WI38 (cell line): Measurements from ENCODE around the gene KLHL10.

ENCODE experiments used
- H3K4me3 ChIP-seq: 2 replicates; pipeline ENCODE4 v1.5.1; 2011; ENCODE audit warnings: low read depth, mild to moderate bottlenecking, control low read depth, low read length
- CTCF ChIP-seq: IDR thresholded peaks from 2 replicates; pipeline ENCODE4 v1.5.1; 2012; ENCODE audit warnings: low read depth, mild to moderate bottlenecking, control low read depth, low read length

KLHL10 gene

GRCh38 chr17:41837761-41838538, at the start of gene KLHL10:
Gene KLHL10 (plus strand): TSS chr17:41837825. CDS start chr17:41837933, 108 bp downstream.
- TF ChIP-seq CTCF = no peak

GRCh38 chr17:41792845-41793783, 44.5 kb upstream of the KLHL10 start:
- TF ChIP-seq CTCF = no peak
- H3K4me3 ChIP-seq = no peak overlapping the region

More at GRCh38 chr17:41837761-41838538, at the start of gene KLHL10:
- H3K4me3 ChIP-seq = no peak within 1 kb of the TSS

DNA sequence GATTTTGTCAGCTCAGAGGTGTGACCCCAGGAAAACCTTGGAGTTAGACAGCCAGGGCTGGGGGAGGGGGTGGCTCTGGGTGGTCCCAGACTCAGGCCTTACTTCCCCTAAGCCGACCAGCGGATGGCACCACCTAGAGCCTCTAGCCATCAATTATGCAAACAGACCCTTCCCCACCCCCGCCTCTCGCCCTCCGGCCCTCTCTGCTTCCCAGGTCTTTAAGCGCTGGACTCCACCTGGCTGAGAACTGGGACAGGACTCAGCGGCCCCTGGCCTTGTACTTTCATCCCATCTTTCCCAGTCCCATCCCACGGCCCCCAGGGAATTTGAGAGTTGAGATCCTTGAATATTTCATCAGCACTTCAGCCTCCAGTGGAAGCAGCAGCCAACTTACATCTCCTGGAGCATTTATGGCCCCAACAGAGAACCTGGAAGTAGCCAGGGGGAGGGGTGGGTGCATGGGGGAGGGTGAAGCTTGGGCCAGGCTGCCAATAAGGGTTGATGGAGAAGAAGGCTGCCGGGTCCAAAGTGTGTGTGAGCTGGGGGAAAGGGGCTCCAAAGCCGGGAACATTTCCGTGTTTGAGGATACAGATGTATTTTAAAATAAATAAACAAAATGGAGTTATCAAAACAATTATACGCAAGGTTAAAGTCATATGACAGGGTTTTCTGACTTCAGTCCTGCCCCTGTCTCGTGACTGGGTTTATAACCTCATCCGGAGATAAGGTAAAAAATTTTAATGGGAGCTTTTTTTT, 43.7 kb upstream of the KLHL10 start:
- H3K4me3 ChIP-seq = no peak overlapping the region
- TF ChIP-seq CTCF = no peak

DNA sequence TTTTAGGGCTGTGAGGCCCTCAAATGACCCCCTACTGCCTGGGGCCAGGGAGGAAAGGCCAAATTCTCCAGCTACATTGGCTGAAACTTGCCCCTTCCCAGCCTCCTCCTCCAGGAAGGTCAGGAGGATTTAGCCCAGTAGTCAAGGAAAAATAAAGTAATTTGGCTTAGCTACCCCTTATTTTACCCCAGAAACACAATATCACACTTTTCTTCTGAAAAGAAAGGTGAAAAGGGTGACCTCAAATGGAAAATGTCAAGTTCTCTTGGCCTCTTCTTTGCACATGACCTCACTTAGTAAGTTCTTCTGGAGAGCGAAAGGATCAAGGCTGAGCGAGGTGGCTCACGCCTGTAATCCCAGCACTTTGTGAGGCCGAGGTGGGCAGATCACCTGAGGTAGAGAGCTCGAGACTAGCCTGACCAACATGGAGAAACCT, 43.1 kb upstream of the KLHL10 start:
- TF ChIP-seq CTCF = no peak
- no peak overlapping the region for H3K4me3 ChIP-seq

GRCh38 chr17:41796121-41796895, 41.3 kb upstream of the KLHL10 start:
- H3K4me3 ChIP-seq = no peak overlapping the region
- TF ChIP-seq CTCF = no peak

DNA sequence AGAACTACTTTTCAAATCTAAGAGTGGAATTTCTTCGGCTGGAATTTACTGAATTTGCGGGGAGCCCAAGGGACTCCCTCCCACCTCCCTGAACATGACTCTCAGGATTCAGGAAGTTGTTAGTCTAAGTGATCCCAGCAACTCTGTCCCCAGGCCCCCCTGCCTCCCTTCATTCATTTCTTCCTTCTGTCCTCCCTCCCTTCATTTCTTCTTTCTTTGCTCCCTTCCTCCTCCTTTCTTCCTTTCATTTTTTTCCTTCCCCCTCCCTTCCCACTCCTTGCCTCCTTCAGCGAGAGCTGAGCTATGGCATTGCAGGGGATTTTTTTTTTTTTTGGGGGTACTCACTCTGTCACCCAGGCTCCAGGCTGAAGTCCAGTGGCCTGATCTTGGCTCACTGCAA, 40.2 kb upstream of the KLHL10 start:
- TF ChIP-seq CTCF = no peak
- H3K4me3 ChIP-seq = no peak overlapping the region
